ENCODE measurements around the gene SLC14A1.

Gene SLC14A1

GRCh38 chr18:45724601-45725000, 620 bp downstream of the SLC14A1 start:
- no peak for DNase-seq (ENCODE audit: low spot score)

GRCh38 chr18:45725336-45725735, 1.4 kb downstream of the SLC14A1 start:
- DNase-seq (ENCODE audit: low spot score), result no peak

GRCh38 chr18:45726603-45727002, 2.6 kb downstream of the SLC14A1 start:
- no peak for DNase-seq (ENCODE audit: low spot score)

GRCh38 chr18:45727068-45727467, 3.1 kb downstream of the SLC14A1 start:
- DNase-seq (ENCODE audit: low spot score), result no peak

- DNase-seq (ENCODE audit: low spot score), result peak; percentile 25
These were observed 4.5 kb downstream of the SLC14A1 start for GRCh38 chr18:45728336-45729010.

GRCh38 chr18:45730832-45731575, 7.0 kb downstream of the SLC14A1 start:
- DNase-seq (ENCODE audit: low spot score), result peak; percentile 27

- no peak for DNase-seq (ENCODE audit: low spot score)
These were observed 7.7 kb downstream of the SLC14A1 start for GRCh38 chr18:45731716-45732115.

- DNase-seq (ENCODE audit: low spot score), result no peak
These were observed 9.6 kb downstream of the SLC14A1 start for GRCh38 chr18:45733535-45733934.

- no peak for DNase-seq (ENCODE audit: low spot score)
These were observed 10.5 kb downstream of the SLC14A1 start for GRCh38 chr18:45734505-45734904.

GRCh38 chr18:45734944-45735343, 11.0 kb downstream of the SLC14A1 start:
- DNase-seq (ENCODE audit: low spot score), result no peak

- DNase-seq (ENCODE audit: low spot score), result no peak
These were observed 14.7 kb downstream of the SLC14A1 start for GRCh38 chr18:45738660-45739059.

GRCh38 chr18:45739268-45739667, 15.3 kb downstream of the SLC14A1 start:
- no peak for DNase-seq (ENCODE audit: low spot score)

- no peak for DNase-seq (ENCODE audit: low spot score)
These were observed 15.9 kb downstream of the SLC14A1 start for GRCh38 chr18:45739848-45740247.

GRCh38 chr18:45741056-45741455, 17.1 kb downstream of the SLC14A1 start:
- no peak for DNase-seq (ENCODE audit: low spot score)

GRCh38 chr18:45745817-45746461, 22.0 kb downstream of the SLC14A1 start:
- DNase-seq (ENCODE audit: low spot score), result no peak

- DNase-seq (ENCODE audit: low spot score), result no peak
These were observed 24.5 kb downstream of the SLC14A1 start for GRCh38 chr18:45748501-45748900.

GRCh38 chr18:45749918-45750689, 26.1 kb downstream of the SLC14A1 start:
- no peak for DNase-seq (ENCODE audit: low spot score)

- DNase-seq (ENCODE audit: low spot score), result no peak
These were observed 27.8 kb downstream of the SLC14A1 start for GRCh38 chr18:45751766-45752165.

- DNase-seq (ENCODE audit: low spot score), result no peak
These were observed 28.7 kb downstream of the SLC14A1 start for GRCh38 chr18:45752681-45753080.

- DNase-seq (ENCODE audit: low spot score), result no peak
These were observed 29.3 kb downstream of the SLC14A1 start for GRCh38 chr18:45753286-45753685.

- DNase-seq (ENCODE audit: low spot score), result peak; percentile 24
These were observed 32.0 kb downstream of the SLC14A1 start for GRCh38 chr18:45755934-45756333.

- DNase-seq (ENCODE audit: low spot score), result no peak
These were observed 33.0 kb downstream of the SLC14A1 start for GRCh38 chr18:45757005-45757404.

Data from AG20443 (cell line).